22Rv1 (cell line): ENCODE data around the gene PIGN.

Experiments used
- ZFX ChIP-seq: fragments of 450-650 bp; IDR thresholded peaks from 2 replicates; pipeline ENCODE4 v1.6.1; 2017; ENCODE audit warnings: antibody characterized with exemption, borderline replicate concordance
- TF ChIP-seq, protein P1 (sequence below): fragments of 450-650 bp; IDR thresholded peaks from 2 replicates; pipeline ENCODE4 v1.5.1; 2017; ENCODE audit warnings: mild to moderate bottlenecking

DNA sequence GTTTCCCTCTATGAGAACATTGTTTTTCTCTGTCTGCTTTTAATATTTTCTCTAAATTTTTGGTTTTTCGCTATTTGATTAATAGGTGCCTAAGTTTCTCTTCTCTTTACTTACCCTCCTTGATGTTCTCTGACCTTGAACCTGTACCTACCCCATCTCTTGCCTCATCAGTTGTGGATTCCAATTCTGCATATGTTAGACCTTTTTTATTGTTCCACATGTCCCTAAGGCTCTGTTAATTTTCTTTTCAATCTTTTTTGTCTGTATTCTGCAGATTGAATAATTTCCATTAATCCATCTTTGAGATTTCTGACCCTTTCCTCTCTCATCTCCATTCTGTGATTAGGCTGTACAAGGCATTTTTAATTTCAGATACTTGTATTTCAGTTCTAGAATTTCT, 23.3 kb upstream of the PIGN start:
- TF ChIP-seq, protein P1, sequence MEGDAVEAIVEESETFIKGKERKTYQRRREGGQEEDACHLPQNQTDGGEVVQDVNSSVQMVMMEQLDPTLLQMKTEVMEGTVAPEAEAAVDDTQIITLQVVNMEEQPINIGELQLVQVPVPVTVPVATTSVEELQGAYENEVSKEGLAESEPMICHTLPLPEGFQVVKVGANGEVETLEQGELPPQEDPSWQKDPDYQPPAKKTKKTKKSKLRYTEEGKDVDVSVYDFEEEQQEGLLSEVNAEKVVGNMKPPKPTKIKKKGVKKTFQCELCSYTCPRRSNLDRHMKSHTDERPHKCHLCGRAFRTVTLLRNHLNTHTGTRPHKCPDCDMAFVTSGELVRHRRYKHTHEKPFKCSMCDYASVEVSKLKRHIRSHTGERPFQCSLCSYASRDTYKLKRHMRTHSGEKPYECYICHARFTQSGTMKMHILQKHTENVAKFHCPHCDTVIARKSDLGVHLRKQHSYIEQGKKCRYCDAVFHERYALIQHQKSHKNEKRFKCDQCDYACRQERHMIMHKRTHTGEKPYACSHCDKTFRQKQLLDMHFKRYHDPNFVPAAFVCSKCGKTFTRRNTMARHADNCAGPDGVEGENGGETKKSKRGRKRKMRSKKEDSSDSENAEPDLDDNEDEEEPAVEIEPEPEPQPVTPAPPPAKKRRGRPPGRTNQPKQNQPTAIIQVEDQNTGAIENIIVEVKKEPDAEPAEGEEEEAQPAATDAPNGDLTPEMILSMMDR, result no peak
- TF ChIP-seq ZFX, result no peak
